ENCODE measurements around the gene HNF4A. TPM values are rescaled to one million over a fixed set of nuclear protein-coding genes. Genes with fewer than 3 reads are reported as not detected.

HNF4A gene
- total RNA-seq, 4 donors from 2014 or later = not detected

DNA sequence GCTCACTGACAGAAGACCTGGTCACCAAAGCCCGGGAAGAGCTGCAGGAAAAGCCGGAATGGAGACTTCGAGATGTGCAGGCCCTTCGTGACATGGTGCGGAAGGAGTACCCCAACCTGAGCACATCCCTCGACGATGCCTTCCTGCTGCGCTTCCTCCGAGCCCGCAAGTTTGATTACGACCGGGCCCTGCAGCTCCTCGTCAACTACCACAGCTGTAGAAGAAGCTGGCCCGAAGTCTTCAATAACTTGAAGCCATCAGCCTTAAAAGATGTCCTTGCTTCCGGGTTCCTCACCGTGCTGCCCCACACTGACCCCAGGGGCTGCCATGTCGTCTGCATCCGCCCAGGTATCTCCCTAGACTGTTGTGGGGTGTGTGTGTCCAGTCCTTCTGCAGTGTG lies 124.6 kb downstream of the HNF4A start:
- Histone ChIP-seq H3K4me3 (replicated peaks in 1 of 3) (no peak overlapping the region), H3K4me1 (peaks cover 21 to 26% of the 10 kb centered on the region in 2 donors), H3K27me3 (no peaks in the 10 kb centered on the region), H3K27ac (no peak overlapping the region), H3K9me3 (no peaks in the 10 kb centered on the region), H3K36me3 (peaks cover 0 to 11% of the 10 kb centered on the region in 2 donors)
- 95 to 96% methylated on average over 18 of the region's 18 CpGs for WGBS, 2 donors
- DNase-seq = no peak
- no peak for TF ChIP-seq CTCF (IDR thresholded peaks at IDR 0.05)
- TF ChIP-seq POLR2A (IDR thresholded peaks at IDR 0.05) = no peak
- intact Hi-C loops (cut with DNase I) = no loop called here

DNA sequence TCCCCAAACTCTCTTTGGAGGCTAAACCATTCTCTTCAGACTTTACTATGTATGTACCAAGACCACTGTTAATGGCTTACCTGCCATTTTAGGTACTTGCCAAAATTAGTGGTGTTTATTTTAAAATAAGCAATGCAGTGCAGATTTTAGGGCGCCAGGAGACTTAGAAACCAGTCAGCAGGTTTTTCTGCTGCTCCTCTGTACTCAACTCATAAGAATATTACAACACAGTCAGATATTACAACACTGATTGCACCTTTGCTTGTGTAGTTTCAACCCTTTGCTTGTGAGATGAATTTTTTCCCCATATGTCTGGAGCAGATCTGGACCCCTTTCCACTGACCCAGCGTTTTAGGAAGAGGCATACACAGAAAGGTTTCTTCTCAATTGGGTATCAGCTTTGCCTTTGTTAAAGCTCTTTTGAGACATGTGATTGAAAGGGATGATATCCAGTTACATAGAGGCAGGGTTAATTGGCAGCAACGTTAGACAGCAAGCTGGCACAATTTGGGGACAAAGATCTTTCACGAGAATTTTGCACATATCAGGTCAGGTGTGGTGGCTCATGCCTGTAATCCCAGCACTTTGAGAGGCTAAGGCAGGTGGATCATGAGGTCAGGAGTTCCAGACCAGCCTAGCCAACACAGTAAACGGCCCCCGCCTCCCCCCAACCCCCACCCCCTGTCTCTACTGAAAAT lies 126.4 kb downstream of the HNF4A start:
- TF ChIP-seq CTCF (IDR thresholded peaks at IDR 0.05) = no peak
- TF ChIP-seq POLR2A (IDR thresholded peaks at IDR 0.05) = no peak
- intact Hi-C loops (cut with DNase I) = no loop called here
- Histone ChIP-seq H3K4me3 (replicated peaks in 1 of 3) (no peak overlapping the region), H3K9me3 (no peaks in the 10 kb centered on the region), H3K4me1 (peaks cover 12 to 23% of the 10 kb centered on the region in 2 donors), H3K36me3 (peaks cover 0 to 11% of the 10 kb centered on the region in 2 donors), H3K27ac (peak overlapping the region in 1 of 3 donors; percentile 14), H3K27me3 (no peaks in the 10 kb centered on the region)
- DNase-seq = no peak
- WGBS, 2 donors = 88 to 92% methylated on average over 6 of the region's 6 CpGs

GRCh38 chr20:44483112-44483511 lies 127.6 kb downstream of the HNF4A start:
- intact Hi-C loops (cut with DNase I) = no loop called here
- 98 to 100% methylated on average over 5 of the region's 5 CpGs for WGBS, 2 donors
- peaks cover 0 to 11% of the 10 kb centered on the region in 2 donors for H3K36me3 ChIP-seq
- H3K27ac ChIP-seq = peak overlapping the region in 2 of 3 donors; percentile 65 to 66
- peaks cover 12 to 20% of the 10 kb centered on the region in 2 donors for H3K4me1 ChIP-seq
- H3K9me3 ChIP-seq = no peaks in the 10 kb centered on the region
- no peak for DNase-seq
- H3K4me3 ChIP-seq (replicated peaks in 1 of 3) = no peak overlapping the region
- no peaks in the 10 kb centered on the region for H3K27me3 ChIP-seq
- TF ChIP-seq CTCF (IDR thresholded peaks at IDR 0.05) (no peak), POLR2A (IDR thresholded peaks at IDR 0.05) (no peak)

Small RNA genes within 50 kb of the gene (microRNA-seq; reads per million reads assigned to microRNA genes)
- not detected for gene MIR3646

Small RNA genes within 50 kb of the gene (small RNA-seq; reads per million reads assigned to genes)
- gene MIR3646 = not detected
- not detected for gene RF00019
- 0.66 reads per million for gene RPL37AP1

Other genes with a start within 250 kb of the HNF4A start
- gene JPH2, start 168.5 kb upstream of the HNF4A start, total RNA-seq = 1 to 10 TPM in 3 of 4 donors, under 1 TPM in 1; 0.67 to 2.3 (median 1.8) TPM
- gene OSER1, start 144.9 kb upstream of the HNF4A start, total RNA-seq = 10 to 100 TPM; 36.2 to 56.4 (median 43.0) TPM
- under 1 TPM in 1 of 4 donors, not detected in 3; 0.29 TPM for gene GDAP1L1, start 108.4 kb upstream of the HNF4A start, total RNA-seq
- 10 to 100 TPM in 3 of 4 donors, 1 to 10 TPM in 1; 8.3 to 14.2 (median 12.6) TPM for gene FITM2, start 44.5 kb upstream of the HNF4A start, total RNA-seq
- gene R3HDML, start 18.7 kb upstream of the HNF4A start, total RNA-seq = not detected
- gene TTPAL, start 120.2 kb downstream of the HNF4A start, total RNA-seq = 10 to 100 TPM; 14.2 to 27.7 (median 22.3) TPM
- gene SERINC3, start 166.4 kb downstream of the HNF4A start, total RNA-seq = 100 to 1,000 TPM; 113 to 140 (median 137) TPM
- gene PKIG, start 226.9 kb downstream of the HNF4A start, total RNA-seq = 100 to 1,000 TPM; 108 to 145 (median 111) TPM

All from thyroid gland (tissue), 4 donors.